T-helper 1 cell treated with Interleukin-12 subunit alpha and Interleukin-12 subunit beta and Interleukin-4 antibody, amounts not matched to agents 30 ng/mL and 1 ng/mL, for 36 hours (primary cell): Measurements from ENCODE around the gene CORO1C. TPM values are rescaled to one million over a fixed set of nuclear protein-coding genes. Genes with fewer than 3 reads are reported as not detected.
"Not testable (repeated sequence)": the region's sequence is repeated elsewhere in the genome, so short reads cannot be mapped to it uniquely, and the experiment has no call there.

Source experiments
- intact Hi-C: fragments of 100-400 bp; cut with micrococcal nuclease; formaldehyde crosslinking; loops from one replicate; pipeline ENCODE4 v1.15.1; 2024
- total RNA-seq: library from RNA; stranded (reverse); gene quantifications from 2 replicates; pipeline ENCODE4 v1.2.3, GENCODE V29; 2022

Gene CORO1C
- total RNA-seq, 1 donor from 2014 or later, result 35.4 TPM

GRCh38 chr12:108679106-108679681 is 52.1 kb downstream of the CORO1C start:
- intact Hi-C loops, result no loop called here

- intact Hi-C loops, result no loop called here
Measured at GRCh38 chr12:108678104-108678730, 53.1 kb downstream of the CORO1C start.

- intact Hi-C loops, result no loop called here
Measured at GRCh38 chr12:108677381-108677780, 53.9 kb downstream of the CORO1C start.

GRCh38 chr12:108676707-108677106 is 54.6 kb downstream of the CORO1C start:
- intact Hi-C loops, result no loop called here

- intact Hi-C loops, result no loop called here
Measured at GRCh38 chr12:108675792-108676191, 55.5 kb downstream of the CORO1C start.

- intact Hi-C loops, result no loop called here
Measured at GRCh38 chr12:108672054-108672453, 59.3 kb downstream of the CORO1C start.

- intact Hi-C loops, result no loop called here
Measured at GRCh38 chr12:108671110-108671509, 60.2 kb downstream of the CORO1C start.

GRCh38 chr12:108670066-108670631 is 61.2 kb downstream of the CORO1C start:
- intact Hi-C loops, result no loop called here

- intact Hi-C loops, result no loop called here
Measured at GRCh38 chr12:108668542-108668941, 62.8 kb downstream of the CORO1C start.

- intact Hi-C loops, result no loop called here
Measured at GRCh38 chr12:108668063-108668462, 63.3 kb downstream of the CORO1C start.

- intact Hi-C loops, result no loop called here
Measured at GRCh38 chr12:108667349-108667748, 64.0 kb downstream of the CORO1C start.

GRCh38 chr12:108666401-108666881 is 64.9 kb downstream of the CORO1C start:
- intact Hi-C loops, result no loop called here

GRCh38 chr12:108665608-108666202 is 65.6 kb downstream of the CORO1C start:
- intact Hi-C loops, result loop anchor here (1.0 kb wide), 1 partner anchor 26 kb away; no protein-coding TSS in a partner anchor

- intact Hi-C loops, result loop anchor here (1.0 kb wide), 8 partner anchors 27 to 429 kb away; partner anchors contain the start of gene ALKBH2
Measured at GRCh38 chr12:108664338-108665258, 66.7 kb downstream of the CORO1C start.

- intact Hi-C loops, result loop anchor here (1.0 kb wide), 7 partner anchors 28 to 430 kb away; partner anchors contain the start of gene ALKBH2
Measured at GRCh38 chr12:108663324-108664015, 67.8 kb downstream of the CORO1C start.

- intact Hi-C loops, result not testable (repeated sequence)
Measured at GRCh38 chr12:108658115-108658514, 73.2 kb downstream of the CORO1C start.

- intact Hi-C loops, result no loop called here
Measured at GRCh38 chr12:108657130-108657745, 74.1 kb downstream of the CORO1C start.

GRCh38 chr12:108656247-108656646 is 75.1 kb downstream of the CORO1C start:
- intact Hi-C loops, result not testable (repeated sequence)

- intact Hi-C loops, result not testable (repeated sequence)
Measured at GRCh38 chr12:108655812-108656175, 75.5 kb downstream of the CORO1C start.

GRCh38 chr12:108654622-108655021 is 76.7 kb downstream of the CORO1C start:
- intact Hi-C loops, result not testable (repeated sequence)
